ENCODE data around the gene TIE1. TPM values are rescaled to one million over a fixed set of nuclear protein-coding genes. Genes with fewer than 3 reads are reported as not detected.

The TIE1 gene
- total and polyA plus RNA-seq, 9 of the 15 experiments (the other 6 are each of a cell fraction or from before 2014, with no cell fraction given): 0.07 to 0.49 (median 0.14) TPM; not detected in 4

GRCh38 chr1:43329995-43330751 is 29.4 kb downstream of the TIE1 start (continued):
- TF ChIP-seq ZNF407 (IDR thresholded peaks at IDR 0.05; ENCODE audit: low read depth) (no peak), NR2C1 (IDR thresholded peaks at IDR 0.05) (no peak), NR2C1 (tag; IDR thresholded peaks at IDR 0.05) (no peak), LEF1 (IDR thresholded peaks at IDR 0.05) (peak; percentile 70), THRAP3 (IDR thresholded peaks at IDR 0.05; ENCODE audit: borderline replicate concordance) (no peak), ZKSCAN1 (IDR thresholded peaks at IDR 0.05; ENCODE audit: low read depth, low read length) (0 out of 2 replicates have a peak, but pooled peaks have one; percentile 47), MAFG (tag; conservative IDR thresholded peaks at IDR 0.05) (peak; percentile 51), NCOA2 (IDR thresholded peaks at IDR 0.05; ENCODE audit: partially characterized antibody in 2 of 2) (no peak), PTTG1 (tag; IDR thresholded peaks at IDR 0.05; ENCODE audit: low read depth) (no peak), ZNF280A (IDR thresholded peaks at IDR 0.05; ENCODE audit: low read depth, partially characterized antibody) (no peak), NEUROD1 (IDR thresholded peaks at IDR 0.05; ENCODE audit: borderline replicate concordance, low read depth, low read length, partially characterized antibody) (no peak), ZNF121 (CRISPR knock-in tag; conservative IDR thresholded peaks at IDR 0.05) (no peak), ZNF347 (CRISPR knock-in tag; IDR thresholded peaks at IDR 0.05; ENCODE audit: low read depth) (no peak), NBN (IDR thresholded peaks at IDR 0.05; ENCODE audit: low read depth) (peak; percentile 66; the same call in 1 of the 2 replicates), FOXA1 (IDR thresholded peaks at IDR 0.05; ENCODE audit: borderline replicate concordance) (no peak), RBM22 (IDR thresholded peaks at IDR 0.05; ENCODE audit: low read depth, low read length, poor library complexity, severe bottlenecking) (no peak), ZNF224 (CRISPR knock-in tag; IDR thresholded peaks at IDR 0.05) (no peak), RUNX1 (IDR thresholded peaks at IDR 0.05; ENCODE audit: low read depth) (no peak)
